ENCODE data around the gene DIAPH2. TPM values are rescaled to one million over a fixed set of nuclear protein-coding genes. Genes with fewer than 3 reads are reported as not detected.

The DIAPH2 gene
- total RNA-seq, 1 experiment from 2014 or later = 15.9 TPM

- TF ChIP-seq CDX4 (CRISPR knock-in tag; IDR thresholded peaks at IDR 0.05; ENCODE audit: borderline replicate concordance) (no peak), JUN (CRISPR knock-in tag; IDR thresholded peaks at IDR 0.05) (no peak)
- Mint-ChIP-seq H3K4me3 (no peak overlapping the region), H3K4me1 (peaks cover 29% of the 10 kb centered on the region), H3K27ac (peak overlapping the region; percentile 68; the same call in 1 of the 2 replicates), H3K36me3 (no peaks in the 10 kb centered on the region), H3K9me3 (no peaks in the 10 kb centered on the region), H3K27me3 (ENCODE audit: low read depth) (no peaks in the 10 kb centered on the region; the same call in 1 of the 2 replicates)
- ATAC-seq (no peak), DNase-seq (ENCODE audit: low spot score) (no peak)
- POLR2A ChIA-PET = interaction anchor here (0.6 kb wide), 1 partner anchor 15 kb away, joined by 7 read pairs; no protein-coding TSS in a partner anchor
- CTCF ChIA-PET = no interaction called here
These were observed 716.5 kb downstream of the DIAPH2 start for GRCh38 chrX:97401154-97401553.

GRCh38 chrX:97401586-97402136 lies 717.0 kb downstream of the DIAPH2 start:
- no peak for ATAC-seq
- no peaks in the 10 kb centered on the region for H3K9me3 Mint-ChIP-seq
- ChIA-PET POLR2A (interaction anchor here (0.5 to 0.6 kb wide), 2 partner anchors 15 to 25 kb away, joined by 3 to 7 read pairs; no protein-coding TSS in a partner anchor), CTCF (no interaction called here)
- peaks cover 29% of the 10 kb centered on the region for H3K4me1 Mint-ChIP-seq
- H3K4me3 Mint-ChIP-seq = no peak overlapping the region
- DNase-seq (ENCODE audit: low spot score) = no peak
- H3K27ac Mint-ChIP-seq = no peak overlapping the region
- TF ChIP-seq, protein P1, sequence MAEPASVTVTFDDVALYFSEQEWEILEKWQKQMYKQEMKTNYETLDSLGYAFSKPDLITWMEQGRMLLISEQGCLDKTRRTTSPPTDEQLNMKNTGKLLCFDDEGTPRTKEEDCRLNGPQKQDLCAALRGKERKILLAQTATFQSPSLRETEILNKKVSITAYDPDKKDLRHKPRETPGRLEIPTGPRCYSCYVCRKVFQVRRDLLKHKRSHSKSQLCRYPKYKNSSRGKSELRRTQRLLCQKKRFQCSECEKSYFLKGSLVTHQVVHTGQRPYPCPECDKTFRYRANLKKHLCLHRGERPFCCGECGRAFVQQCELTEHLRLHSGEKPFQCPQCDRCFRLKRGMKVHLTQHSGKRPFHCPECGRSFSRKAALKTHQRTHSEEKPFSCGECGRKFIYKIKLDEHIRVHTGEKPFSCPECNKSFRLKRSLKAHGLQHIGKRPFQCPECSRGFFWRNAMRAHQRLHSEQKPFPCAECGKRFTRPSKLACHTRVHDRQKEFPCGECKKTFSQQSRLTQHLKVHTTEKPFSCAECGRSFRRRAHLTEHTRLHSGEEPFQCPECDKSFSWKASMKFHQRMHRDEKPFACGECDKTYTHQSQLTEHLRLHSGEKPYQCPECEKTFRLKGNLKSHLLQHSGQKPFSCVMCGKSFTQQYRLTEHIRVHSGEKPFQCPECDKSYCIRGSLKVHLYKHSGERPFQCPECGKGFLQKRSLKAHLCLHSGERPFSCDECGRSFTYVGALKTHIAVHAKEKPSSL (CRISPR knock-in tag; conservative IDR thresholded peaks at IDR 0.05) = no peak
- TF ChIP-seq, protein P2, sequence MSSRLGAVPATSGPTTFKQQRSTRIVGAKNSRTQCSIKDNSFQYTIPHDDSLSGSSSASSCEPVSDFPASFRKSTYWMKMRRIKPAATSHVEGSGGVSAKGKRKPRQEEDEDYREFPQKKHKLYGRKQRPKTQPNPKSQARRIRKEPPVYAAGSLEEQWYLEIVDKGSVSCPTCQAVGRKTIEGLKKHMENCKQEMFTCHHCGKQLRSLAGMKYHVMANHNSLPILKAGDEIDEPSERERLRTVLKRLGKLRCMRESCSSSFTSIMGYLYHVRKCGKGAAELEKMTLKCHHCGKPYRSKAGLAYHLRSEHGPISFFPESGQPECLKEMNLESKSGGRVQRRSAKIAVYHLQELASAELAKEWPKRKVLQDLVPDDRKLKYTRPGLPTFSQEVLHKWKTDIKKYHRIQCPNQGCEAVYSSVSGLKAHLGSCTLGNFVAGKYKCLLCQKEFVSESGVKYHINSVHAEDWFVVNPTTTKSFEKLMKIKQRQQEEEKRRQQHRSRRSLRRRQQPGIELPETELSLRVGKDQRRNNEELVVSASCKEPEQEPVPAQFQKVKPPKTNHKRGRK (CRISPR knock-in tag; IDR thresholded peaks at IDR 0.05; ENCODE audit: borderline replicate concordance) = no peak
- no peak for TF ChIP-seq FOXP1 (CRISPR knock-in tag; IDR thresholded peaks at IDR 0.05; ENCODE audit: borderline replicate concordance)
- TF ChIP-seq, protein P3, sequence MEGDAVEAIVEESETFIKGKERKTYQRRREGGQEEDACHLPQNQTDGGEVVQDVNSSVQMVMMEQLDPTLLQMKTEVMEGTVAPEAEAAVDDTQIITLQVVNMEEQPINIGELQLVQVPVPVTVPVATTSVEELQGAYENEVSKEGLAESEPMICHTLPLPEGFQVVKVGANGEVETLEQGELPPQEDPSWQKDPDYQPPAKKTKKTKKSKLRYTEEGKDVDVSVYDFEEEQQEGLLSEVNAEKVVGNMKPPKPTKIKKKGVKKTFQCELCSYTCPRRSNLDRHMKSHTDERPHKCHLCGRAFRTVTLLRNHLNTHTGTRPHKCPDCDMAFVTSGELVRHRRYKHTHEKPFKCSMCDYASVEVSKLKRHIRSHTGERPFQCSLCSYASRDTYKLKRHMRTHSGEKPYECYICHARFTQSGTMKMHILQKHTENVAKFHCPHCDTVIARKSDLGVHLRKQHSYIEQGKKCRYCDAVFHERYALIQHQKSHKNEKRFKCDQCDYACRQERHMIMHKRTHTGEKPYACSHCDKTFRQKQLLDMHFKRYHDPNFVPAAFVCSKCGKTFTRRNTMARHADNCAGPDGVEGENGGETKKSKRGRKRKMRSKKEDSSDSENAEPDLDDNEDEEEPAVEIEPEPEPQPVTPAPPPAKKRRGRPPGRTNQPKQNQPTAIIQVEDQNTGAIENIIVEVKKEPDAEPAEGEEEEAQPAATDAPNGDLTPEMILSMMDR (IDR thresholded peaks at IDR 0.05) = no peak
- TF ChIP-seq, protein P4, sequence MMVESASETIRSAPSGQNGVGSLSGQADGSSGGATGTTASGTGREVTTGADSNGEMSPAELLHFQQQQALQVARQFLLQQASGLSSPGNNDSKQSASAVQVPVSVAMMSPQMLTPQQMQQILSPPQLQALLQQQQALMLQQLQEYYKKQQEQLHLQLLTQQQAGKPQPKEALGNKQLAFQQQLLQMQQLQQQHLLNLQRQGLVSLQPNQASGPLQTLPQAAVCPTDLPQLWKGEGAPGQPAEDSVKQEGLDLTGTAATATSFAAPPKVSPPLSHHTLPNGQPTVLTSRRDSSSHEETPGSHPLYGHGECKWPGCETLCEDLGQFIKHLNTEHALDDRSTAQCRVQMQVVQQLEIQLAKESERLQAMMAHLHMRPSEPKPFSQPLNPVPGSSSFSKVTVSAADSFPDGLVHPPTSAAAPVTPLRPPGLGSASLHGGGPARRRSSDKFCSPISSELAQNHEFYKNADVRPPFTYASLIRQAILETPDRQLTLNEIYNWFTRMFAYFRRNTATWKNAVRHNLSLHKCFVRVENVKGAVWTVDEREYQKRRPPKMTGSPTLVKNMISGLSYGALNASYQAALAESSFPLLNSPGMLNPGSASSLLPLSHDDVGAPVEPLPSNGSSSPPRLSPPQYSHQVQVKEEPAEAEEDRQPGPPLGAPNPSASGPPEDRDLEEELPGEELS (CRISPR knock-in tag; IDR thresholded peaks at IDR 0.05) = no peak
- no peak for TF ChIP-seq FOXJ3 (CRISPR knock-in tag; IDR thresholded peaks at IDR 0.05; ENCODE audit: borderline replicate concordance)
- TF ChIP-seq, protein P5, sequence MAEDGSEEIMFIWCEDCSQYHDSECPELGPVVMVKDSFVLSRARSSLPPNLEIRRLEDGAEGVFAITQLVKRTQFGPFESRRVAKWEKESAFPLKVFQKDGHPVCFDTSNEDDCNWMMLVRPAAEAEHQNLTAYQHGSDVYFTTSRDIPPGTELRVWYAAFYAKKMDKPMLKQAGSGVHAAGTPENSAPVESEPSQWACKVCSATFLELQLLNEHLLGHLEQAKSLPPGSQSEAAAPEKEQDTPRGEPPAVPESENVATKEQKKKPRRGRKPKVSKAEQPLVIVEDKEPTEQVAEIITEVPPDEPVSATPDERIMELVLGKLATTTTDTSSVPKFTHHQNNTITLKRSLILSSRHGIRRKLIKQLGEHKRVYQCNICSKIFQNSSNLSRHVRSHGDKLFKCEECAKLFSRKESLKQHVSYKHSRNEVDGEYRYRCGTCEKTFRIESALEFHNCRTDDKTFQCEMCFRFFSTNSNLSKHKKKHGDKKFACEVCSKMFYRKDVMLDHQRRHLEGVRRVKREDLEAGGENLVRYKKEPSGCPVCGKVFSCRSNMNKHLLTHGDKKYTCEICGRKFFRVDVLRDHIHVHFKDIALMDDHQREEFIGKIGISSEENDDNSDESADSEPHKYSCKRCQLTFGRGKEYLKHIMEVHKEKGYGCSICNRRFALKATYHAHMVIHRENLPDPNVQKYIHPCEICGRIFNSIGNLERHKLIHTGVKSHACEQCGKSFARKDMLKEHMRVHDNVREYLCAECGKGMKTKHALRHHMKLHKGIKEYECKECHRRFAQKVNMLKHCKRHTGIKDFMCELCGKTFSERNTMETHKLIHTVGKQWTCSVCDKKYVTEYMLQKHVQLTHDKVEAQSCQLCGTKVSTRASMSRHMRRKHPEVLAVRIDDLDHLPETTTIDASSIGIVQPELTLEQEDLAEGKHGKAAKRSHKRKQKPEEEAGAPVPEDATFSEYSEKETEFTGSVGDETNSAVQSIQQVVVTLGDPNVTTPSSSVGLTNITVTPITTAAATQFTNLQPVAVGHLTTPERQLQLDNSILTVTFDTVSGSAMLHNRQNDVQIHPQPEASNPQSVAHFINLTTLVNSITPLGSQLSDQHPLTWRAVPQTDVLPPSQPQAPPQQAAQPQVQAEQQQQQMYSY (CRISPR knock-in tag; IDR thresholded peaks at IDR 0.05) = no peak
- TF ChIP-seq ATF1 (CRISPR knock-in tag; IDR thresholded peaks at IDR 0.05) = no peak
- no peak for TF ChIP-seq ZBTB21 (CRISPR knock-in tag; IDR thresholded peaks at IDR 0.05; ENCODE audit: borderline replicate concordance)
- no peaks in the 10 kb centered on the region for H3K36me3 Mint-ChIP-seq
- H3K27me3 Mint-ChIP-seq (ENCODE audit: low read depth) = no peaks in the 10 kb centered on the region; the same call in 1 of the 2 replicates
